H1 (cell line): Measurements from ENCODE around the gene GLIS2. TPM values are rescaled to one million over a fixed set of nuclear protein-coding genes. Genes with fewer than 3 reads are reported as not detected.

Experiments used
- CTCF ChIA-PET: fragments of 300-600 bp; sonication (Branson Sonifier 250); formaldehyde crosslinking; loops from one replicate; lab custom pipeline; 2021; ENCODE audit not compliant: partially characterized antibody; lab: Charles Lee
- POLR2A ChIA-PET: fragments of 300-600 bp; sonication (Branson Sonifier 250); formaldehyde crosslinking; loops from one replicate; lab custom pipeline; 2021; ENCODE audit warnings: inconsistent platforms; ENCODE audit not compliant: partially characterized antibody; lab: Charles Lee
- DNase-seq, 2 experiments: peaks; one replicate each; pipeline versions ENCODE4 v3.0.0 to v3.0.0-alpha.2; 2010 to 2022; ENCODE audit warnings: low spot score in 2 of 2, low read depth in 1 of 2, mixed read lengths in 1 of 2
- FAIRE-seq: peaks from 2 replicates; lab custom pipeline; 2011; peaks lifted over from hg19 to GRCh38; lab: Jason Lieb, UNC
- H2AFZ ChIP-seq: 2 replicates; pipeline ENCODE4 v1.8.1; 2012; ENCODE audit warnings: low read length, inconsistent platforms
- H2AK5ac ChIP-seq: 2 replicates; pipeline ENCODE4 v1.6.1; 2013; ENCODE audit warnings: low read depth, low read length
- H2BK120ac ChIP-seq: replicated peaks from 2 replicates; pipeline ENCODE3; 2013; ENCODE audit warnings: low read depth, low read length, inconsistent platforms
- H2BK12ac ChIP-seq: 2 replicates; pipeline ENCODE4 v1.6.1; 2013; ENCODE audit warnings: low read depth, low read length
- H2BK15ac ChIP-seq: 2 replicates; pipeline ENCODE4 v1.6.1; 2013; ENCODE audit warnings: low read length
- H2BK20ac ChIP-seq: 2 replicates; pipeline ENCODE4 v1.6.1; 2013; ENCODE audit warnings: low read length
- H2BK5ac ChIP-seq: 2 replicates; pipeline ENCODE4 v1.6.1; 2013; ENCODE audit warnings: low read depth, low read length
- H3K14ac ChIP-seq: 2 replicates; pipeline ENCODE4 v1.6.1; 2013; ENCODE audit warnings: inconsistent platforms; ENCODE audit not compliant: insufficient read length
- H3K18ac ChIP-seq: 2 replicates; pipeline ENCODE4 v1.6.1; 2013; ENCODE audit warnings: low read length; ENCODE audit errors: extremely low read depth
- H3K23ac ChIP-seq: 2 replicates; pipeline ENCODE4 v1.6.1; 2013; ENCODE audit warnings: inconsistent platforms; ENCODE audit not compliant: insufficient read length
- H3K23me2 ChIP-seq: 2 replicates; pipeline ENCODE4 v1.6.1; 2013; ENCODE audit warnings: low read depth, low read length
- H3K27ac ChIP-seq: 2 replicates; pipeline ENCODE4 v1.6.1; 2011; ENCODE audit warnings: low read depth, low read length, inconsistent platforms
- H3K27me3 ChIP-seq, 4 experiments: replicated peaks in 1 of 4; 1 replicate in 1 of 4; 2 replicates in 3 of 4; pipeline versions ENCODE4 v1.6.1 to v1.8.1; 2011 to 2013; ENCODE audit warnings: low read length in 3 of 4, mild to moderate bottlenecking in 3 of 4, inconsistent platforms in 2 of 4, mixed read lengths in 2 of 4, moderate library complexity in 1 of 4; ENCODE audit not compliant: control insufficient read depth in 3 of 4, insufficient read depth in 3 of 4; ENCODE audit errors: extremely low read depth in 1 of 4
- H3K36me3 ChIP-seq, 4 experiments: 2 replicates each; pipeline versions ENCODE4 v1.6.1 to v1.8.1; 2011 to 2013; ENCODE audit warnings: mild to moderate bottlenecking in 4 of 4, low read length in 3 of 4, moderate library complexity in 2 of 4, control low read depth in 1 of 4, inconsistent platforms in 1 of 4; ENCODE audit not compliant: insufficient read depth in 4 of 4, control insufficient read depth in 2 of 4
- H3K4ac ChIP-seq: replicated peaks from 2 replicates; pipeline ENCODE3; 2013; ENCODE audit warnings: low read length, low read depth, mixed read lengths, inconsistent platforms; ENCODE audit not compliant: insufficient read length
- H3K4me1 ChIP-seq, 4 experiments: replicated peaks in 1 of 4; 1 replicate in 1 of 4; 2 replicates in 3 of 4; pipeline versions ENCODE4 v1.6.1 to v1.8.1; 2011 to 2013; ENCODE audit warnings: low read length in 3 of 4, inconsistent platforms in 2 of 4, mixed read lengths in 1 of 4; ENCODE audit not compliant: insufficient read depth in 4 of 4, control insufficient read depth in 3 of 4
- H3K4me2 ChIP-seq, 2 experiments: 2 replicates each; pipeline versions ENCODE4 v1.6.1 to v1.8.1; 2011 to 2013; ENCODE audit warnings: low read depth in 2 of 2, low read length in 2 of 2, control low read depth in 1 of 2, inconsistent platforms in 1 of 2, mild to moderate bottlenecking in 1 of 2; ENCODE audit not compliant: insufficient read depth in 1 of 2
- H3K4me3 ChIP-seq, 4 experiments: fragments of 200-600, 300-600 bp in 1 of 4; sonication (generic), shearing (Covaris generic), sonication (Bioruptor Twin) in 1 of 4; 2 replicates each; pipeline versions ENCODE4 v1.5.1 to v1.8.1; 2011 to 2016; ENCODE audit warnings: low read length in 4 of 4, low read depth in 3 of 4, control low read depth in 2 of 4, inconsistent platforms in 2 of 4, mild to moderate bottlenecking in 2 of 4, mixed read lengths in 1 of 4, moderate library complexity in 1 of 4; ENCODE audit not compliant: insufficient read depth in 2 of 4; ENCODE audit errors: extremely low read depth in 1 of 4
- H3K56ac ChIP-seq: replicated peaks from 2 replicates; pipeline ENCODE3; 2013; ENCODE audit warnings: low read depth, mild to moderate bottlenecking, mixed read lengths, low read length, inconsistent platforms; ENCODE audit not compliant: insufficient read length
- H3K79me1 ChIP-seq: 2 replicates; pipeline ENCODE4 v1.6.1; 2013; ENCODE audit warnings: low read depth, low read length, control low read depth
- H3K79me2 ChIP-seq, 2 experiments: 2 replicates each; pipeline versions ENCODE4 v1.6.1 to v1.8.1; 2012 to 2013; ENCODE audit warnings: low read length in 2 of 2, mild to moderate bottlenecking in 2 of 2, inconsistent platforms in 1 of 2; ENCODE audit not compliant: insufficient read depth in 2 of 2, control insufficient read depth in 1 of 2
- H3K9ac ChIP-seq, 4 experiments: replicated peaks in 1 of 4; 1 replicate in 1 of 4; 2 replicates in 3 of 4; pipeline versions ENCODE4 v1.6.1 to v1.8.1; 2011 to 2013; ENCODE audit warnings: low read depth in 3 of 4, low read length in 3 of 4, control low read depth in 2 of 4, mild to moderate bottlenecking in 2 of 4, moderate library complexity in 2 of 4, inconsistent platforms in 1 of 4; ENCODE audit errors: extremely low read depth in 1 of 4
- H3K9me3 ChIP-seq, 2 experiments: 2 replicates each; pipeline versions ENCODE4 v1.6.1 to v1.8.1; 2012 to 2013; ENCODE audit warnings: mild to moderate bottlenecking in 2 of 2, moderate library complexity in 2 of 2, control low read depth in 1 of 2, inconsistent platforms in 1 of 2, low read depth in 1 of 2, low read length in 1 of 2, mixed read lengths in 1 of 2; ENCODE audit not compliant: insufficient read depth in 2 of 2
- H4K20me1 ChIP-seq, 2 experiments: replicated peaks in 1 of 2; 2 replicates each; pipeline versions ENCODE3 to v1.8.1; 2011 to 2013; ENCODE audit warnings: inconsistent platforms in 2 of 2, low read length in 2 of 2, mild to moderate bottlenecking in 1 of 2; ENCODE audit not compliant: insufficient read depth in 2 of 2, control insufficient read depth in 1 of 2
- H4K5ac ChIP-seq: 2 replicates; pipeline ENCODE4 v1.6.1; 2013; ENCODE audit warnings: low read length, low read depth, mixed read lengths, inconsistent platforms; ENCODE audit not compliant: insufficient read length
- H4K8ac ChIP-seq: 2 replicates; pipeline ENCODE4 v1.8.0; 2013; ENCODE audit warnings: mild to moderate bottlenecking, moderate library complexity, low read length, inconsistent platforms; ENCODE audit not compliant: insufficient read depth; ENCODE audit errors: extremely low read depth
- H4K91ac ChIP-seq: replicated peaks from 2 replicates; pipeline ENCODE3; 2013; ENCODE audit warnings: low read length, mixed read lengths, inconsistent platforms; ENCODE audit not compliant: insufficient read length
- CTCF ChIP-seq, 3 experiments: IDR thresholded peaks; 1 replicate in 2 of 3; 2 replicates in 1 of 3; pipeline versions ENCODE4 v1.5.1 to v1.6.1; 2011; ENCODE audit warnings: low read length in 3 of 3, mild to moderate bottlenecking in 3 of 3, inconsistent platforms in 2 of 3, low read depth in 1 of 3, moderate library complexity in 1 of 3; ENCODE audit not compliant: insufficient read depth in 1 of 3; ENCODE audit errors: control extremely low read depth in 1 of 3
- GABPA ChIP-seq: IDR thresholded peaks from 2 replicates; pipeline ENCODE4 v1.6.1; 2011; ENCODE audit warnings: mild to moderate bottlenecking, low read length, moderate library complexity, borderline replicate concordance; ENCODE audit not compliant: insufficient read depth
- JUN ChIP-seq: IDR thresholded peaks from 2 replicates; pipeline ENCODE4 v1.6.1; 2011; ENCODE audit warnings: low read depth, mild to moderate bottlenecking, improper control_type of control experiment, low read length
- POLR2AphosphoS5 ChIP-seq: IDR thresholded peaks from 2 replicates; pipeline ENCODE4 v1.6.1; 2011; ENCODE audit warnings: low read depth, low read length
- RAD21 ChIP-seq, 2 experiments: IDR thresholded peaks in 1 of 2; conservative IDR thresholded peaks in 1 of 2; 2 replicates each; pipeline ENCODE4 v1.6.1; 2011; ENCODE audit warnings: low read depth in 2 of 2, low read length in 2 of 2, improper control_type of control experiment in 1 of 2, inconsistent platforms in 1 of 2, mild to moderate bottlenecking in 1 of 2, moderate library complexity in 1 of 2
- SIN3A ChIP-seq, 2 experiments: IDR thresholded peaks in 1 of 2; conservative IDR thresholded peaks in 1 of 2; 2 replicates each; pipeline ENCODE4 v1.6.1; 2011 to 2012; ENCODE audit warnings: low read length in 2 of 2, improper control_type of control experiment in 1 of 2, low read depth in 1 of 2, mild to moderate bottlenecking in 1 of 2
- TEAD4 ChIP-seq: IDR thresholded peaks from 2 replicates; pipeline ENCODE4 v1.6.1; 2012; ENCODE audit warnings: low read depth, low read length, inconsistent platforms, mixed read lengths
- WGBS, 2 experiments: shearing (Covaris generic) in 1 of 2; methylation state at CpG; one replicate each; pipeline versions ENCODE4 v1.1.6 to v1.1.7; 2013 to 2015; ENCODE audit warnings: low lambda C conversion rate in 2 of 2, mixed read lengths in 2 of 2, inconsistent platforms in 1 of 2, low coverage in 1 of 2, missing lambda C conversion rate in 1 of 2; ENCODE audit not compliant: insufficient replicate concordance in 2 of 2, insufficient coverage in 1 of 2, insufficient read length in 1 of 2; ENCODE audit errors: extremely low coverage in 1 of 2, missing lambda C conversion rate in 1 of 2; 5-methylcytosine and 5-hydroxymethylcytosine counted together
- polyA plus RNA-seq, 7 experiments: library from polyadenylated mRNA; depleted of rRNA in 3 of 7; stranded (reverse) in 5 of 7; unstranded in 2 of 7; fragments of >200 nt in 5 of 7; fragments of 200-250 nt in 2 of 7; gene quantifications; 1 replicate in 5 of 7; 2 replicates in 1 of 7; 4 replicates in 1 of 7; pipeline versions ENCODE4 v1.2.1 to v1.2.3, GENCODE V29; 2011 to 2013; ENCODE audit warnings: missing spikeins in 2 of 7, mixed read lengths in 2 of 7
- total RNA-seq: library from RNA; stranded (reverse); fragmentation: NEBNext Ultra II Directional; extraction: Animal tissue kit (Norgen Biotek cat#: 25700); gene quantifications from 2 replicates; pipeline ENCODE4 v1.2.1, GENCODE V29; 2021

GLIS2 gene
- total and polyA plus RNA-seq, 2 of the 8 experiments (the other 6 are each of a cell fraction or from before 2014, with no cell fraction given): 4.3 to 17.4 TPM

GRCh38 chr16:4377573-4378154 is 61.8 kb downstream of the GLIS2 start:
- 67% methylated on average over 12 of the region's 12 CpGs; no CpG with 5 or more reads in 1 of the 2 experiments for WGBS, 2 experiments
- Histone ChIP-seq H2BK12ac (peak overlapping the region; percentile 63; the same call in 1 of the 2 replicates), H3K23ac (no peak overlapping the region), H2BK15ac (peak overlapping the region; percentile 40; the same call in 1 of the 2 replicates), H3K56ac (no peak overlapping the region), H3K4ac (peak overlapping the region; percentile 12), H3K9me3 (no peaks in the 10 kb centered on the region), H2BK5ac (peak overlapping the region; percentile 83), H3K9ac (no peak overlapping the region; a peak in 1 of 7 replicates), H4K91ac (peak overlapping the region; percentile 66), H4K8ac (no peak overlapping the region; the same call in 1 of the 2 replicates), H3K79me1 (peaks cover 3% of the 10 kb centered on the region; the same call in 1 of the 2 replicates), H3K4me1 (peaks cover 4 to 58% (median 50%) of the 10 kb centered on the region in 4 experiments), H3K4me2 (peak overlapping the region; percentile 12 to 36), H2AK5ac (peak overlapping the region; percentile 40; the same call in 1 of the 2 replicates), H3K36me3 (peaks cover 0 to 18% (median under 1%) of the 10 kb centered on the region in 4 experiments; a peak in 4 of 8 replicates), H3K79me2 (peaks cover 0 to 11% of the 10 kb centered on the region in 2 experiments; a peak in 1 of 4 replicates), H3K27ac (no peak overlapping the region), H3K18ac (peak overlapping the region; percentile 44; the same call in 1 of the 2 replicates), H3K4me3 (no peak overlapping the region), H4K20me1 (peaks cover 4 to 25% of the 10 kb centered on the region in 2 experiments), H3K23me2 (no peaks in the 10 kb centered on the region; the same call in 1 of the 2 replicates), H3K14ac (no peak overlapping the region), H2BK20ac (peak overlapping the region; percentile 72; the same call in 1 of the 2 replicates), H3K27me3 (no peaks in the 10 kb centered on the region), H2BK120ac (no peak overlapping the region), H2AFZ (no peak overlapping the region), H4K5ac (no peak overlapping the region)
- peak; percentile 56 to 71; a peak in 2 of 4 replicates for TF ChIP-seq SIN3A (conservative IDR thresholded peaks at IDR 0.05 in 1 of 2, IDR thresholded peaks at IDR 0.05 in 1 of 2; ENCODE audit: low read depth in 1 of 2, low read length in 2 of 2)
- no peak for TF ChIP-seq JUN
- peak; percentile 72; the same call in 1 of the 2 replicates for TF ChIP-seq TEAD4
- no peak for TF ChIP-seq POLR2AphosphoS5
- TF ChIP-seq GABPA: peak; percentile 21; the same call in 1 of the 2 replicates
- peak in 2 of 3 experiments; percentile 43 to 62; a peak in 3 of 4 replicates for TF ChIP-seq CTCF (IDR thresholded peaks at IDR 0.05; ENCODE audit: control extremely low read depth in 1 of 3, insufficient read depth in 1 of 3, low read depth in 1 of 3, low read length in 3 of 3)
- peak; percentile 36 to 44 for TF ChIP-seq RAD21 (IDR thresholded peaks at IDR 0.05 in 1 of 2, conservative IDR thresholded peaks at IDR 0.05 in 1 of 2; ENCODE audit: low read depth in 2 of 2, low read length in 2 of 2)
- ChIA-PET CTCF (interaction anchor here (0.6 to 24.8 kb wide), 18 partner anchors 8 to 394 kb away, joined by 3 to 659 read pairs (median 4); no protein-coding TSS in a partner anchor), POLR2A (interaction anchor here (1.4 to 11.7 kb wide), 7 partner anchors 8 to 30 kb away, joined by 4 to 223 read pairs (median 12); partner anchors contain the start of gene PAM16)
- FAIRE-seq: no peak
- DNase-seq: no peak
